KG1 (cell line): Measurements from ENCODE around the gene CACNA1C.

Source experiments
- DNase-seq: peaks from one replicate; lab custom pipeline; 2025; lab: John Stamatoyannopoulos, UW

Gene CACNA1C

GRCh38 chr12:2456122-2456812 is 403.5 kb downstream of the CACNA1C start:
- no peak for DNase-seq

DNA sequence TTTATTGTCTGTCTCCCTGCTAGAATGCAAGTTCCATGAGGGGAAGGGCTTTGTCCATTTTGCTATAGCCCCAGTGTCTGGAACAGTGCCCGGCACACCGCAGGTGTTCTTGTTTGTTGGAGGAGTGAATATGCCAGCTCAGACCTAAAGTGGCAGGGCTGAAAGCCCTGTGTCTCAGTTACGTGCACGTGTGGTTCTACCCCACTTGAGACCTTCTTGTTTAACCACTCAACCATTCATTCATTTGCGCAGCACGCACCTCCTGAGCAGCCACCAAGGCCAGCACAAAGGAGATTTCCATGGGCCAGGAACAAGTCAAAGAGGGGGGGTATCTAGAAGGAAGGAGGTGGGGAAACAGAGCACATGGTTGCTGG is 404.0 kb downstream of the CACNA1C start:
- DNase-seq = no peak

- no peak for DNase-seq
These were observed 404.6 kb downstream of the CACNA1C start for GRCh38 chr12:2457215-2457932.

DNA sequence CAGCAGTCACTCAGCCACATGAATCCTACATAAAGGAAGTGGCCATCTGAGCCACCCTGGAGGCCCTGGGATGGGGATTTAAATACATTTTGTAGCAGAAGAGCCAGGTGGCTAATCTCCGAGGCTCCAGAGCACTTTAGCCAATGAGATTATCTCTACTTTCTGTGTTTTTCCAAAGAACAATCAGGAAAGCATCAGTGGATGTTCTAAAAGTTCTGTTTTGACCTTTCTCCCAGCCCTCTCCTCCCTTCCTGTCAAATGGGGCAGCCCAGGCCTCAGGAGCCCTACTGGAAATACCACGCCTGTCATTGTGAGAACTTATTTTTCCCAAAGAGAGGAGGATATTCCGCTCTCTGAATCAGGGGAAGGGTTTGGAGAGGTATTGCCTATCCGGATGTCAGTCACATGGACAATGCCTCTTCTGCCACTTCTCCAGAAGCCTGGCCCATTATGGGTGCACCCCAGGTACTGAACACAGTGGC is 405.2 kb downstream of the CACNA1C start:
- no peak for DNase-seq

DNA sequence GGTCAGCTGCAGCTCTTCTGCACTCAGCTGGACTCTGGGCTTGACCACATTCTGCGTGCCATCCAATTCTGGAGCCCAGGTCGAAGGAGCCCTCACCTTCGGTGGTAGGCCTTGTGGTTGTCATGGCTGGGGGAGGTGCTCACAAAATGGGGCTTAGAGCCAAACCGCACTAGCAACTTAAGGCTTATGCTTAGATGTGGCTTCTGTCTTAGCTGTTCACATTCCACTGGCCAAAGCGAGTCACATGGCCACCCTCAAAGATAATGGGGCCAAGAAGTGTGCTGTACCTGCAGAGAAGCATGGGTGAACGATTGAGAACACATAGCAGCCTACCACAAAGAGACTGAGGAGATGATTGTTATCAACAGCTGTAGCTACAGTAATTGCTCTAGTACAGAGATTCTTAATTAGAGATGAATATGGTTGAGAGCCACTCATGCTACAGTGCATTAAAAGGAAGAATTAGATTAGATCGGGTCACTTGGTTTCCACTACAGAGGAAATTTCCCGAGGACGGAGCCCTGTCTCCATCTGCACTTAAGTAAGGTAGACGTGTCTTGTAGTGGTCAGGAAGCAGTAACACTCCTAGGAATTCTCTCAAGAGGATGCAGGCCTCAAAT is 407.4 kb downstream of the CACNA1C start:
- no peak for DNase-seq

DNA sequence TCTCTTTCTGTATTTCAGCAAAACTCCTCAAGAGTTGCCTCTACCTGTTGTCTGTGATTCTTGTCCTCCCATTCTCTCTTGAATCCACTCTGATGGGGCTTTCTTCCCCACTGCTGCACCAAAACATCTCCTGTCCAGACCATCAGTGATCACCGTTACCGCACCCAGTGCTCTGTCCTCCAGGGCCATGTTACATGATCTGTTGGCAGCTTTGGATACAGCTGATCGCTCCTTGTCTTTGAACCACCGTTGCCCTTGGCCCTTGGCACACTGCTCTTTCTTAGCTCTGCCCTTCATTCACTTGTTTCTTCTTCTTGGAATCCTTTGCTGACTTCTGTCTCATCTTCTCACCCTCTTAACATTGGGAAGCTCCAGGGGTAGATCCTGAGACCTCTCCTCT is 408.3 kb downstream of the CACNA1C start:
- no peak for DNase-seq

GRCh38 chr12:2461645-2462044 is 408.9 kb downstream of the CACNA1C start:
- no peak for DNase-seq

- DNase-seq = no peak
These were observed 409.3 kb downstream of the CACNA1C start for GRCh38 chr12:2462087-2462486.

- DNase-seq = no peak
These were observed 410.9 kb downstream of the CACNA1C start for GRCh38 chr12:2463719-2464118.

GRCh38 chr12:2465681-2466080 is 412.9 kb downstream of the CACNA1C start:
- DNase-seq = no peak

DNA sequence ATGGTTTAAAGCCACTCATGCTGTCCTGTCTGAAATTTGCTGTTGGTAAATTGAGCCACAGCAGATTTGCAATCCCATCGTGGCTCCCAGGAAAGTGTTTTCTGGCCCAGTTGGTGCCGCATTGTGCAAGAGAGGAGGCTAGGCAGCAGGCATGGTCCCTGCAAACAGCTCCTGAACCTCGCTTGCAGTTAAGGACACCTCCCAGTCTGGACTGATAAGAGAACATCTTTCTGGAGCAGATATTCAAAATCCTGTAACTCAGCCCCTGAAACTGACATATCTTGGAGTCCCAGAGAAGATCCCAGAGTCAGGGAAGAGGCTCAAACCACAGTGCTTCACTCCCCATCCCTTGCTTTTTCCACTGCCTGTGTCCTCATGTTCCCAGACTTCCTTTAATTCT is 413.4 kb downstream of the CACNA1C start:
- DNase-seq = no peak

DNA sequence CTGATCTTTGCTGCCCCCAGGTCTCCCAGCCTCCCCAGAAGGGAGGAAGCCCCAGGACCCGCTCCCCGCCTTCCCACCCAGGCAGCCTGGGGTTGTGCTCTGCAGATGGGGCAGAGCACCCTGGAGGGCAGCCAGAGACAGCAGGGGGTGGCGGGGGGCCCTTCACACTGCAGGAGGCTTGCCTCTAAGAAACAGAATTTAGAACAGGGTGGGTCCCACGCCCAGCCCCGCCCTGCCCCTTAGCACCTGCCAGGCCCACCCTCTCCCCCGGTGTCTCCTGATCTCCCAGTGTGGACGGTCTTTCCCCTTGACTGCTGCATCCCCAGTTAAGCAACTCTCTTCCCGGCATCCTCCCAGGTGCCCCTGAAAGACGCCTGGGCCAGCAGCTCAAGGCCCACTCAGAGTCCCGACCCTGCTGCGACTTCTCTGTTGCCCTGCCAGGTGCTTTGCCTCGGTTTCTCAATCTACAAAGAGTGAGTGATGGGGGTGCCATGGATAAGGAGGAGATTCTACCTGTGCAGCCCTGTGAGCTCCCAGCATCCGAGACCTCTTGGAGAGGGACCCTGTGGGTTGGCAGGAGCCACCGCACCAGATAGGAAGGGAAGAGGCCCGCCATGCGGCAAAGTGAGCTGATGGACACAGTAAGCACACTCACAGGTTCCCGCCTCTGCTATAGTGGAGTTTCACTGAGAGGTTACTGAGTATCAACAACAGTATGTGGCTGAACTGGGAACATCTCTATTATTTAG is 414.8 kb downstream of the CACNA1C start:
- DNase-seq = no peak

GRCh38 chr12:2475984-2476383 is 423.2 kb downstream of the CACNA1C start:
- no peak for DNase-seq

DNA sequence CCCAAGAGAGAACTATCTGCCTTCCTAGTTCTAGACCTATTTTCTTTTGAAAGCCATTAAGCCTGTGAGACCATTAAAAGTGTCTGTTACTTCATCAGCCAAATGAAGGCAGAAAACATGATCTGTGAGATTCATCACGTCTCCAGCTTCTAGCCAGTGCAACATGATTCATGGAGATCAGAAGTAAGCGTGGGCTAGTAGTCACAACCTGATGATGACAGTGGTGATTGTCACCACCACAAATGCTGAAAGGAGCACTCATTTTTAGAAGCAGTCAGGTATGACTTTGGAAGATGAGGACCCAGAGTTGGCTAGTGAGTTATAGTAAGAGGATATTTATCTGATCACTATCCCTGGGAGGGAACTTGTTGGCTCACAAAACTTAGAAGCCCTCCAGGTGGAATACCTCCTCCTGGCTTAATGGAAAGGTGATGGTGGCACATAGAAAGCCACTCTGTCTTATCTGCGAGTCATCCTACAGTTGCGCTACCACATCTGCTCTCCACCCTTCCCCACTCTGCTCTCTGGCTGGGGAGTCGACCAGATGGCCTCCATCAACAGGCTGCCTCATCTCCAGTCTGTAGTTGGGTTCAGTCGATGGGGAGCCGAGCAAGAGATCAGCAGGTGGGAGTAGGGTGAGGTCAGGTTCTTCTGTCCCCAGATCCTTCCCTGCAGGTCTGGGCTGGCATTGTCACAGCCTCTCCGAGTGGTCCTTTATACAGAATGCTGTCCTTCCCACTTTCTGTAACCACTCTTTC is 424.4 kb downstream of the CACNA1C start:
- DNase-seq = no peak

DNA sequence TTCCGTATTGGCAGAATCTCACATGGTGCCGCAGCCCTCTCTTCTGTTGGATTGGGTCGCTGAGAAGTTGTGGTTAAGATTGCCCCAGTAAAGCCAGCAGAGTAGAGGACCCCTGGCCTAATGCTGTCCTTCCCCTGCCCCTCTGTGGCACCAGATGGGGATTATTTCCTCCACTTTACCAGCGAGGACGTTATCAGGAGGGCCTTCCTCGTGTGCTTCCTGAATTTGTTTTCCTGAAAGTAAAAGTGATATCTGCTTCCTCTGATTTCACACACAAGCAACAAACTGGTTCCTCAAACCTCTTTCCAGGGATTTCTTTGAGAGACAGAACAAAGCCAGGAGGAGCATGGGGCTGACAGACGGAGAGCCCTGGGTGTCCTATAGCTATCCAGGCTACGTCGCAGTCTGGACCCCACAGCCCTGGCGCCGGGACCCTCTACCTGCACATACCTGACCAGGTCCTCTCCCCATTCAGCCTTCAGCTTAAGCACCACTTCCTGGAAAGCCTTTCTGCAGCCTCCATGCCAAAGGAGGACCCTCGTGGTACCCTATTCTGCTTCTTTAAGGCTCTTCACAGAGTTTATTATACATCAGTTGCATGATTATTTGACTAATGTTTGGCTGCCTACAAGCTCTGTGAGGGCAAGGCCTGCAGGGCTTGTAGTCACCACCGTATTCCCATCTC is 427.2 kb downstream of the CACNA1C start:
- no peak for DNase-seq

DNA sequence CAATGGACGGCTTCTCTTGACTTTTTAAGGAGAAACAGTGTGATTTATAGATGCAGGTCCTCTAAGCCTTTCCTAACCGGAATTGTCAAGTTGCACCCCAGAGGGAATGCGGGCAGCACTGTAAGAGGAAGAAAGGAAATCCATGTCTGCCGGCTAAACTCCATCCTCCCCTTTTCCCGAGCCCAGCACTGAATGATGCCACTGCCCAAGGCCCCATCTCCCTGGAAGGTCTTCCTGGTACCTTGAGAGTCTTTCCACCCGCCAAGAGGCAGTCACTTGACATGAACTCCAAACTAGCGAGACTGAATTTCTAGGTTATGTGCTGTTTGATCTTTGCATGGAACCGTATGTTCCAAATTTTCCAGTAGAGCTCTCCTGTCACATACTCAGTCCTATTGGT is 428.6 kb downstream of the CACNA1C start:
- DNase-seq = no peak

GRCh38 chr12:2481951-2482350 is 429.2 kb downstream of the CACNA1C start:
- DNase-seq = no peak

GRCh38 chr12:2482938-2483660 is 430.3 kb downstream of the CACNA1C start:
- no peak for DNase-seq

DNA sequence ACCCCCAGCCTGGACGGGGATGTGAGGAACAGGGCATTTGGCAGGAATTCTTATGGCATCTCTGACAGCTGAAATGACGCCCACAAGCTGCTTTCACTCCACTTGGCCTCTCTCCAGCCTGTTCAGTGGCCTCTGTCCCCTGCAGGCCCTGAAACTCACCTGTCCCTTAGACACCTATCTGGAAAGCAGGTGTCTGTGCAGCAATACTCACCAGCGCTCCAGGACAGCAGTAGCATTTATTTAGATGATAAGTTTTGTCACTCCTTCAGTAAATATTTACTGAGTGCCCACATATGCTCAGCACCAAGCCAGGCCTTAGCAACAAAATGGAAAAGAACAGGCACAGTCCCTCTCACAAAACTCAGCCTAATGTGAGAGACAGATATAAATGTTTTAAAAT is 430.9 kb downstream of the CACNA1C start:
- DNase-seq = no peak

- DNase-seq = no peak
These were observed 431.5 kb downstream of the CACNA1C start for GRCh38 chr12:2484141-2484776.
